Fibroblast of skin of left quadriceps (primary cell): ENCODE results near the gene TAF13.
A peak's percentile ranks its signal among the peaks of the same experiment; 100 is the strongest.

Experiments used
- DNase-seq, 2 experiments: peaks; one replicate each; pipeline ENCODE4 v3.0.0-alpha.2; 2013; ENCODE audit warnings: low read depth in 2 of 2

Gene TAF13, protein sequence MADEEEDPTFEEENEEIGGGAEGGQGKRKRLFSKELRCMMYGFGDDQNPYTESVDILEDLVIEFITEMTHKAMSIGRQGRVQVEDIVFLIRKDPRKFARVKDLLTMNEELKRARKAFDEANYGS

DNA sequence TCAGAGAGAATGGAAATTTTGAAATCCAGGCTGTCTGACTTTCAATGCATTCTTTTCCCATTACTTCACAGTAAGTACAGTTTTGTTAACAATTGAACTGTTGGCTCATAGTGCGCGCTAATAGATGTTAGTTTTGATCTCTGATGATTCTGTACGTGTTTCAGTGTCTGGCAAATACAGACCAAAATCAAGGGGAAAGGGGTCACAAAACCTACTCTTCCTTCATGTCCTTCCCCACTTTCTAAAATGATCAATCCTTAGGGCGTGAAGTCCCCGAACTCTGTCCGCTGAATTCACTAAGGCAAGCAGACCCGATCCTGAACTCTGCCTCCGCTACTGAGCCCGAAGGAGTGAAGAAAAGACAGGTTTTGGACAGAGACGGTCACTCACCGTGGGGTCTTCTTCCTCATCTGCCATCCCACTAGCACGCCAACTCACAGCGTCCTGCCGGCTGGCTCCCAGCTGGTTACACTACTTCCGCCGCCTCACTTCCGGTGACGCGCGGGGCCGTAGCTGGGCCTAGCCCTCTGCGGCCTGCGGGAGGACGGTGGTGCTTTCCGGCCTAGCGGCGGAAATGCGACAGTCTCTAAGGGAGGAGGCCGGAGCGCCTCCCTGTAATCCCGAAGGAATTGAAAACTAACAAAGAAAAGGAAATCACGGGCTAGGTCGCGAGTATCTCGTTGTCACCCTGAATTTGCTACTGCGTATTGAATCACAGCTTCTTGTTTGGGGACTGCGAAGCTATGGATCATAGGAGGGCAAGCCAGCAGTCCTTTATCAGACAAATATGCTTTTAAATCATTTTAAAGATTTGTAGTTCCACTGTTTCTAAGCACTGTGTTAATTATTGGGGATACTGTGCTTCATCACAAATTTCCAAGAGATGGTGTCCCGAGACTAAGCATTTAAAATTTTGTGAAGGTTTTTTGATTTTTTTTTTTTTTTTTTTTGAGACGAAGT lies at the start of gene TAF13:
Gene TAF13 (minus strand): TSS at position 473 of the 960 bp plus-strand sequence. CDS start 56 bp downstream, at position 417.
- DNase-seq: peak; percentile 91 to 92

DNA sequence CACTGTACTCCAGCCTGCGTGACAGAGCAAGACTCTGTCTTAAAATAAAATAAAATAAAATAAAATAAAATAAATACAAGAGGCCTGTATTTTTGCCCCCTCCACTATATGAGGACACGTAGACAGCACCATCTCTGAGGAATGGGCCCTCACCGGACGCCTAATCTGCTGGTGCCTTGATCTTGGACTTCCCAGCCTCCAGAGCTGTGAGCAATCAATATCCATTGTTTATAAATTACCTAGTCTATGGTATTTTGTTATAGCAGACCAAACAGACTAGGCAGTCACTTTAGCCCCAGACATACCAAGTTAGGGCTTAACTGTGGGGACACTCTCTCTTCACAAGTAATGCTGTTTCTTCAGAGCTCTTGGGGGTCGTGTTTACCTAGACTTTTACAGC lies 44.6 kb upstream of the TAF13 start:
- no peak for DNase-seq

DNA sequence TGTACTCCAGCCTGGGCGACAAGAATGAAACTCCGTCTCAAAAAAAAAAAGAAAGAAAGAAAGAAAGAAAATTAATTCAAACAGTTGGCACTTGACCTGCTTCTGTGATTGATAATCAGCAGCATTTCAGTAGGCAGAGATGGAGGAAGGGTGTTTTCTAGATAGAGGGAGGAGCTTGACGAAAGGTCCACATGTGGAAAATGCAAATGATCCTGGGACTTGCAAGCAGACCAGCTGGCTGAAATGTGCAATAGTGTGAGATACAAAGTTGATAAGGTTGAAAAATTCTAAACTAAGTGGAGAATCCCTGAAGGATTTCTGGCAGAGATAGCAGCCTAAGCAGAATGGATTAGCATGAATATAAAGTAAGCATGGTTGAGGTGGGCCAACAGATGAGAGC lies 42.3 kb upstream of the TAF13 start:
- no peak for DNase-seq

DNA sequence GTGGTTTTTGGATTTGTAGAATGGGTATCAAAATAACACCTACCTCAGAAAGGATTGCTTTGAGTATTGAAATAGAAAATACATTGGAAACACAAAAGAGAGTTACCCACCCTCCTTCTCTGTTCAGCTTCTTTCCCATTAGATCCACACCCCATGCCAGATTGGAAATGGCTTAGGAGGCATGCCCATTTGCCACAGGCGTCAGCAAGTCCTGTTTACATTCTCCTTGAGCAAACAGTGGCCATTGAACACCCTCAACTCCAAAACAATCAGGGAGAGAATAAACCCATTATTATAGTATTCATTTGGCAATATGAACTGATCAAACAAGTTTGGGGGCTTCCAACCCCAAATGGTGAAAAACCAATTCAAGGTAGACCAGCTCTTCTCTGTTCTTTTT lies 40.5 kb upstream of the TAF13 start:
- DNase-seq: no peak

DNA sequence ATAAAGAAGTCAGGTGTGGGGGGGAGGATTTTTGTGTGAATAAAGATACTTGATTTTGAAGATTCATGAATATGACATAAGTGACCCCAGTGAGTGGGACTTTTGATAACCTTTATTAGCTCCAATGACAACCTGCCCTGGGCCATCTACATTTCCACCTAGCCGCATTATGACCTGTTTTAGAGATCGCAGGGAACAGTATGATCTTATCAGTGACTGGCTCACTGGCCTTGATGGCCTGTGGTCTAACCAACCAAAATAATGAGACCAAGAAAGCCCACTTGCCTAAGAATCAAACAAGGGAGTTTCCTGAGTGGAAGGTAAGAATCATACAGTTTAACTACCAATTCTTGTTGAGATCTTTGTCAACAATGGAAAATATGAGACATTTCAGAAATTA lies 39.9 kb upstream of the TAF13 start:
- DNase-seq: no peak

DNA sequence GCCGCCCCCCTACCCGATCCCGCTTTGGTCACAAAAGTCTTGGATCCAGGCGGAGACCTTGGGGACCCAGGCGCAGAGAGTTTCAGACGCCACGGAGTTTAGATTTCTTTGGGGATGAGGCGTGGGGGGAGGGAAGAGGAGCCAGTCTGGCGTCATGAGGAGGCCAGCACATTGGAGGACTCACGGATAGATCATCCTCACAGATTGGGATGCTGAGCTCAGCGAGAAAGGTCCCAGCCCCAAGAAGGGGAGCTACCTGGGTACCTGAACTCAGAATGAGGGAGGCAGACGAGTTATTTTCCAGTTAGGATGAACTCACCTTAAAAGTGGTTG lies 38.5 kb upstream of the TAF13 start:
- DNase-seq: no peak

DNA sequence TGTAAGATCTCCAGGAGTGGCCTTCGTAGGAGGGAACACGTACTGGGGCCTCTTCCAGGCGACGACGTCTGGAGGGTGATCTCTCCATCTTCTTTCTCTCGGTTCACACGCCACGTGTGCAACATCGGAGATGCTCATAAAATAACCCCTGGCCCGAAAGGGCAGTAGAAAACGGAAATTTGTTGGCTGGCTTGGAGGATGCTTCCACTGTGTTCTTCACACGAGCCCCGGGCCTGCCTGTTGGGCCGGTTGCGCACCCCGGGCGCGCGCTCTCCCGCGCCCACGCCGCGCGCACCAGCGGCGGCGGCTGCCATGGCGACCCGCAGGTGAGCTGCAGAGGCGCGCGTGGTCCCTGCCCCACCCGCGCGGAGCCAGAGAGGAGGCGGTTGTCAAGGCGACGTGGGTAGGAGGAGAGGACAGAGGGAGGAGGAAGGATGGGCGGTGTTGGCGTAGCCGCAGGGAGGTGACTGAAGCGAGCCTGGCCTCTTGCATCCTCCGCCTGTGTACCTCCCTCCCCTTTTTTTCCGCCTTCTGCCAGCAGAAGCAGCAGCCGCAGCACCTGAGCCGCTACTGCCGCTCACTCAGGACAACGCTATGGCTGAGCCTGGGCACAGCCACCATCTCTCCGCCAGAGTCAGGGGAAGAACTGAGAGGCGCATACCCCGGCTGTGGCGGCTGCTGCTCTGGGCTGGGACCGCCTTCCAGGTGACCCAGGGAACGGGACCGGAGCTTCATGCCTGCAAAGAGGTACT lies 38.0 kb upstream of the TAF13 start, which contains the start of gene ELAPOR1:
Gene ELAPOR1 (plus strand): TSS at position 526 of the 752 bp plus-strand sequence. CDS start 69 bp downstream, at position 595.
- DNase-seq: no peak

DNA sequence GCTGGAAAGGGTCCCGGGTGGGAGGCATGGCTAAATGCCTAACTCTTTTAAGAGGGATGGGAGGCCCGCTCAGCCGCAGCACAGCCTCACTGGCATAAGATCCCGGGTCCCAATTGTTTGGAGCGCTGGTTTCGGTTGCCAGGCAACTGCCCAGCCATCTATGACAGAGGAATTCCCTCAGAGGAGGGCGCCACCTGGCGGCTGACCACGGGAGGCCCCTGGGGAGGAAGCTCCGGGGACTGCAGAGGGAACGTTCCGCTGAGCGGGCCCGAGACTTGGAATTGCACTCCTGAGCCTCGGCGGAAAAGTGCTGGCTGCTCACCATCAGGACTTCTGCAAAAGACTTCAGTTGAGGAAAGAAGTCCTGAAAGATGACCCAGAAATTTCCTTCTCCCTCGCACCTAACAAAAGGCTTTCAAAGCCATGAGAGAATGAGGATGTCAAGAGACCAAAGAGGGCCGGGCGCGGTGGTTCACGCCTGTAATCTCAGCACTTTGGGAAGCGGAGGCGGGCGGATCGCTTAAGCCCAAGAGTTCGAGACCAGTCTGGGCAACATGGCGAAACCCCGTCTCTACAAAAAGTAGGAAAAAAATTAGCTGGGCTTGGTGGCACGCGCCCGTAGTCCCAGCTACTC lies 37.0 kb upstream of the TAF13 start:
- DNase-seq: peak; percentile 63 to 73

DNA sequence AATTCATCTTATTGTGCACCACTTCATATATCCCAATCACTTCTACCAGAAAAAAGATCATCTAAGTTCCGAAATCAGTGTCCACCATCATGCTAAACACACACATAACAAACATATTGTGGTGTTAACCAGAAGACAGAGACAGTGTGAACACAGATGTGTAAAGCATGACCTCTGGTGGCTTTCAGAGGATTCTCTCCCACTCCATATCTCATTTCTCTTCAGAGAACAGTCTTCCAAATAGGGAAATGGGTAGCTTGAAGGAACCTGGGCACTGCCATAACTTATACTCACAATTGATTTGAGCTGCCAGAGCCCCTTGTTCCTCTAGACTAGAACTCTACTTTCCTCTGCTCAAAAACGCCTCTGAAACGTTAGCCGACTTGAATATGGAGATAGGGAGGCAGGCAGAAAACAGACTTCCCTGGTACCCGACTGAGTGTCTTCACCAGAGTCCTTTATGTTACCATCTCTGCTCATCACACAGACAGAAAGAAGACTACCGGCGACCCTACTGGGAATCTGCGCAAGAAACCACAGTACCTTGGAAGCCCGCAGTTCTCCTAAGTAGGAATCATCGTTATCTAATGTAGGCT lies 36.4 kb upstream of the TAF13 start:
- no peak for DNase-seq

DNA sequence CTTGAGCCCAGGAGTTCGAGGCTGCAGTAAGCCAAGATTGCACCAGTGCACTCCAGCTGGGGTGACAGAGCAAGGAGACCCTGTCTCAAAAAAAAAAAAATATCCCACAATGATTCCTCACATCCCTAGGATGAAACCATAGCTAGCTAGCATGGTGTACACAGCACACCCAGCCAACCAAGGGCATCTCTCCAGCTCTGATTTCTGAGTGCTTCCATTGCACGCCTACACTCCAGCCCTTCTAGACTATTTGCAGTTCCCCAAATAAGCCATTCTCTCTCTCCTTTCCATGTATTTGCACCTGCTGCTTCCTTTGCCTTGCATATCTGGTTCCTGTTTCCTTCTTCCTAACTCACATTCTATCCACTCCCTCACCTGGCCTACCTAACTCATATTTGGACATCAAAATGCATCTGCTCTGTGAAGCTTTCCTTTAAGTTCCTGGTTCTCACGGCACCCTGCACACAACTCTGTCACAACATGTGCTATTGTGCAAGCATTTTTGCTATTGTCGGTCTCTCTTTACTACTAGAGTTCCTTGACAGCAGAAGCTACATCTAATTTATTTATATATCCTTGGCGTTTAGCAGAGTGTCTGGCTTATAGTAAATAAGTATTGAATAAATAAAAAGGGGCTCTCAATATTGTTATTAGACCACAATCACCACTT lies 35.7 kb upstream of the TAF13 start:
- no peak for DNase-seq

DNA sequence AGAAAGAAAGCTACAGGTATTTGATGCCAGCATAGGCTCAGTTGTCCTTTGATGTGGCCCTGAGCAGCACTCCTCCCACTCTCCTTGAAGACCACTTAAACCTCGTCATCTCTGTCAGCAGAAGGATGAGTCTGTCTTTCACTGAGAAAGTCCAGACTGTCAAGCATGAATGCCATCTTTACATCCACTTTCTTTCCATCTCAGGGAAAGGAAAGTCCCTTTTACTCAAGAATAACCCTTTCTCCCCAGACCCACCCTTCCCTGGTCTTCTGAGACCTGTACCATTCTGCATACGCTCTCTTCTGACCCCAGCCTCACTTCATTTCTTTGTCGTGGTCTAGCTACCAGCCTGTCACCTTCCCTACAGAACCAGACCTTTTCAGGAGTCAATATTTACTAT lies 34.1 kb upstream of the TAF13 start:
- DNase-seq: no peak

DNA sequence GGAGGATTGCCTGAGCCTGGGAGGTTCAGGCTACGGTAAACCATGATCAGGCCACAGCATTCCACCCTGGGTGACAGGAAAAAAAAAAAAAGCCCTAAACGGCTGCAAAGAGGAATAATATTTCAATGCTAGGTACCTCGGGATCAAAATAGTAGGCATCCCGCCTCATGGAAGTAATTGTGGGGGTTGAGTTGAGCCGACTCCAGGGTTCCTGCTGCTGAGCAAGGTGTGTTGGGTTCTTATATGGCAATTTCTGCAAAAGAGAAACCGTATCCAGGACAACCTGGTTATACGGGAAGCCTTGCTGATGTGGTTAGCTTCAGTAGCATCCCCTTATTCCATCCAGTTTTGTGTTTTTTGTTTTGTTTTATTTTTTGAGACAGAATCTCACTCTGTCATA lies 32.0 kb upstream of the TAF13 start:
- DNase-seq: no peak

DNA sequence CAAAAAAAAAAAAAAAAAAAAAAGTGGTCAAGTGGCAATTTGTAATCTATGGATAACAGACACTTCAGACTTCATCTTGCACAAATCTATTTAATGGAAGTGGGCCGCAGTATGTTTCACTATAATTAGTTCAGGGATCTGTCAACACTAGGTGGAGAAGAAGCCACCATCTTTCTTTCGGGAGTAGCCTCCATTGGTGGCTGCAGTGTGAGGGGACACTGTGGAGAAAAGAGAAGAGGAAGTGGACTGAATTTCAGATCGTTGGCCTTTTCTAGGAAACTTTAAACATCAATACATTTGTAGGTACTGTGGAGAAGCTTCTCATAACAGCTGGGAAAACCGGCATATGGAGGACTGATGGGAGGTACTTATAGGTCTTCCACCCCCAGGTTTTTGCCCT lies 30.1 kb upstream of the TAF13 start:
- DNase-seq: no peak

DNA sequence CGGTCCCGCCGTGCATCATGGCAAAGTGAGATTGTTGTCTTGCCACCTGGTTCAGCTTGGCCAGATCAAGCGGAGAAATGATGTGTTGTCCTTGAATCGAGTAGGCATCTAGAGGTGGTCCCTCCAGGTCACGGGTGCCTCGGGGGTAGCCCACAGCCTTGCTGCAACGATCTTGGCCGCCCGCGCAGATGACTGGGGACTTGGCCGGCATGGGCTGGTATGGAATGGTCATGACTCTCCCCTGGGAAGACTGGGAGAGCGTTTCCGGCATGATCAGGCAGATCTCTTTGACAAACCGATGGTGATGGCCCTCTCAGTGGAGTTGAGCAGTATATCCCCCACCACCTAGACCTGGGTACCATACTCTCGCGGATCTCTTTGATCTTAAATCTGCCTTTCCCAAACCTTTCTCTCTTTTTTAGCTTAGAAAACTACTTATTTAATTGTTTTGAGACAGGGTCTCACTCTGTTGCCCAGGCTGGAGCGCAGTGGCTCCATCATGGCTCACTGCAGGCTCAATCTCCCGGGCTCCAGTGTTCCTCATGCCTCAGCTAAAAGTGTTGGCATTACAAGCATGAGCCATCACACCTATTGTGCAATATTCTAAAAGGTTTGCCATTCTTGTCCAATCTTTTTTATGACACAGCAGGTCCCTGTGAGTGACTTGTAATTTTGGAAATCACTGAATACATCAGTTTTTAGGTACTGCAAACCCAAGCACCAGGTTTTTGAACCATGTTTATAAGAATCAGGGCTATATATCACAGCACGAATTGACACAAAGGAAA lies 28.8 kb upstream of the TAF13 start:
- no peak for DNase-seq

DNA sequence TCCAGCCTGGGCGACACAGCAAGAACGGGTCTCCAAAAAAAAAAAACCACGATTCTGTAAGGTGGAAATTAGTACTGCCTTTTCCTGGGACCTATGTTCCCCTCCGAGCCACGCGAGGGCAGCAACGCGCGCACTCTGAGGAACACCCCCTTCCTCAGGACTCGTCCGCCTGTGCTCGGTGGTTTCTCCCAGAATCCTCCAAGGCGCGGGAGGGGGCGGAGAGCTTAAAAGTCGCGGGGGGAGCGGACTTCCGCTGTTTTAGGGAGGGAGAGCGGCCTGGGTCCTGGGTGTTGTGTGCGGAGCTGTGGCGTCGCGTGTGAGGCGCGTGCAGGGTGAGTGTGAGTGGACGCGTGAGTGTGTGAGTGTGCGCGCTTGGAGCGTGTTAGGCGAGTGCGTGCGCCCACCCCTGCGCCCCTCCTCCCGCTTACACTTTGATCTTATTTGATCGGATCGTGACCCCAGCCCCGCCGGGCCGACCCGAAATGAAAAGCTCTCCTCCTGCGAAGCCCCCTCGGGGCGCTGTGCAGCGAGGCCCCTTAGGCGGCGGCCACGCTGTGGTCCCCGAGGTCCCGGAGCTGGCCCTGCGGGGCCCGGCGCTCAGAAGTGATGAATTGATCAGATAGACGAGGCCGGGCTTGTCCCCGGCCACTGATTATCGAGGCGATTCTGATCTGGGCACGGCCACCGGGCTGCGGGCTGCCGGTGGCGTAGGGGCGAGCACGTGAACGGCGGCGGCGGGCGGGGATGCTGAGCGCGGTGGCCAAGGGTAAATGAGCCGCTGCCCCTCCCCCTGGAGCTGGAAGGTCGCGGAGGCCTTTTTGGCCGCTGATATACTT lies 24.4 kb upstream of the TAF13 start:
- peak; percentile 95 to 96 for DNase-seq

DNA sequence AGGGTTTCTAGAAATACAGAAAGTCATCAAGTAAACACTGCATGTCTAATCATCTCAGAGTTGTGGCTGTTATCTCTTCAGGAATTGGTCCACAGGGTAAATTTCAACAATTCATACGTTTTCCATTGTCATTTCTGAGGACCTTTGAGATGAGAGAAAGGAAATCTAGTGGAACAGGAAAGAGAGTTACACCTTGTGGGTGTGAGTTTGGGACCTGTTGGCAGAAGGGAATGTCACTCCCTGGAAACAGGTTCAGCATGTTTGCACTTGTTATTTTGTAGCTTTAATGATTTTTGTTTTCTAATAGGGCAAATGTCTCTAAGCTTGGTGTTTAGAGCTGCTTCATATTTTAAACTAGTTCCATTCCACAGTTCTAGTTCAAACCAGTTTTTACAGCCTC lies 20.3 kb upstream of the TAF13 start:
- no peak for DNase-seq

DNA sequence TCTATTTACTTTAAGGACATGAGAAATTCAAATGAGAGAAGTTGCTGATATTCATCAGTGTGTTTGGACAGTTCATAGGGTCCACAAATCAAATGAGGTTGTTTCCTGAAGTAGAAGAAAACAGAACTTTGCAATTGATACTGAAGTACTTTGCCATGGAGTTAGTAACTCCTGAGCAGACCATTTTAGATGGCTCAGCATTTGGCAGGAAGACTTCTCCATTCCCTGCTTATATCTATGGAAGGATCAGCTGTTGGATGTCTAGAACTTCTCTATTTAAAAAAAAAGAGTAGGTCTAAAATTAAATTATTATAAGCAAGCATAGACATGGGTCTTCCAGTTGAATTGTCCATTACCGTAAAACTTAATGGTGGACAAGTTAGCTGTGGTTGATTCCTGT lies 19.8 kb upstream of the TAF13 start:
- no peak for DNase-seq

DNA sequence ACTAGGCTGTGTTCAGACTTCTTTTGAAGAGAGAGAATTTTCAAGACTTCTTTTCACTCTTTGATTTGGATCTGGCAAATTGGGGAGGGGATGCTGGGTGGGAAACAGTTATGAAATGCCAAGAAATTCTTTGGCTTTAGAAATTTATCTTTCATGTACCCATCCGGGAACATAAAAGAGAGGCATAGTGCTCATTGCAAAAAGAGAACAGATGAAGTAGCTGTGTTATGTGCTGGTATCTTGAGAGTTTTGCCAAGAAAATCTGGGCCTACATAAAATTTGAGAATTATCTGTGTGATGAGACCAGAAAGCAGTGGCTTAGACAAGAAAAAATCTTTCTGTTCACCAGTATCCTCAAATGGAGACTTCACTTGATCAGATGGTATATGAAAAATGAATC lies 19.1 kb upstream of the TAF13 start:
- DNase-seq: no peak

DNA sequence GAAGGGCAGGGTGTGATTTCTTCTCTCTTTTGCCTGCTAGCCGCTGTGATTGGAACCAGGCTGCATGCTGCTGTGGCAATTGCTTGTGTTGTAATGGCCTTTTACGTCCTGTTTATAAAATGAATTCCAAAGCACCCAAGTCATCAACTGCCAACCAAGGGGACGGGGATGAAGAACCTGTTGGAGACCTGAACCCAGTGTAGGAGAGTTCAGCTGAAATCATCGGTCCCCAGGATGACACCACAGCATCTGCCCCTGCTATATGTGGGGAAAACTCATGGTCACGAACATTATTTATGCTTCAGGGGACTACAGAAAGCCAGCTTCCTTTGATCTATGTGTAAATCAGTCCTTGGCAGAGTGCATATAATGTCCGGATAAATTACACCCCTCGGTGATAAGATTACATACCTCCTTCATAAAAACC lies 18.6 kb upstream of the TAF13 start:
- DNase-seq: no peak

DNA sequence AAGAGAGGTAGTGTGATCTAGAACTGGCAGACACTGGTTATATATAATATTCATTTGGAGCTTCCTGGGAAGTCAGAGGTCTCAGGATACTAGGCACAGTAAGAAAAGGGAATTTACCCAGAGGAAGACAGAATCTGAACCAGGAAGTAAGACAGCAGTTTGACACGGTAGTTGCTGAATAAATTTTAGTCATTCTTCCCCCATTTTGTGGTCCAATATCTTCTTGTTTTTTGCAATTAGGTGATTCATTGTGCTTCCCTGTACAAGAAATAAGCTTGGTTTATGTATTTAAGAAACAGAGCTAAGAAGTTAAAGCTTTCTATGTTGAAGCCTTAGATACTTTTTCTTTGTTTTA lies 16.0 kb upstream of the TAF13 start:
- DNase-seq: no peak
